Esophagus (tissue), 2 donors: ENCODE results near the gene ZNF462. TPM values are rescaled to one million over a fixed set of nuclear protein-coding genes. Genes with fewer than 3 reads are reported as not detected.
"Not testable (repeated sequence)": the region's sequence is repeated elsewhere in the genome, so short reads cannot be mapped to it uniquely, and the experiment has no call there.

Experiments
- H3K27ac ChIP-seq, 2 donors: one replicate each; pipeline ENCODE4 v1.5.1; 2013; ENCODE audit warnings: low read depth in 2 of 2, mild to moderate bottlenecking in 2 of 2, inconsistent platforms in 1 of 2, low read length in 1 of 2, moderate library complexity in 1 of 2
- H3K27me3 ChIP-seq, 2 donors: one replicate each; pipeline ENCODE4 v1.6.1; 2013; ENCODE audit warnings: low read length in 2 of 2, control low read depth in 1 of 2, mild to moderate bottlenecking in 1 of 2; ENCODE audit not compliant: insufficient read depth in 2 of 2, control insufficient read depth in 1 of 2
- H3K36me3 ChIP-seq, 2 donors: one replicate each; pipeline ENCODE4 v1.6.1; 2013; ENCODE audit warnings: low read length in 1 of 2; ENCODE audit not compliant: control insufficient read depth in 2 of 2, insufficient read depth in 2 of 2
- H3K4me1 ChIP-seq, 2 donors: one replicate each; pipeline ENCODE4 v1.6.1; 2013; ENCODE audit warnings: low read length in 1 of 2; ENCODE audit not compliant: control insufficient read depth in 2 of 2, insufficient read depth in 2 of 2
- H3K4me3 ChIP-seq, 2 donors: one replicate each; pipeline ENCODE4 v1.5.1; 2013; ENCODE audit warnings: low read length in 2 of 2, mild to moderate bottlenecking in 2 of 2, low read depth in 1 of 2, moderate library complexity in 1 of 2
- H3K9me3 ChIP-seq, 2 donors: one replicate each; pipeline ENCODE4 v1.6.1; 2013; ENCODE audit warnings: mild to moderate bottlenecking in 2 of 2, low read depth in 1 of 2, low read length in 1 of 2, moderate library complexity in 1 of 2; ENCODE audit not compliant: control insufficient read depth in 2 of 2, insufficient read depth in 1 of 2
- WGBS, 2 donors: extraction: QIAGEN DNeasy Blood & Tissue Kit; methylation state at CpG; one replicate each; pipeline ENCODE4 v1.1.7; 2013; 5-methylcytosine and 5-hydroxymethylcytosine counted together
- polyA plus RNA-seq, 2 donors: library from polyadenylated mRNA; stranded (reverse); fragments of 200-250 nt; gene quantifications; one replicate each; pipeline ENCODE4 v1.2.3, GENCODE V29; 2013
- donor health status: healthy with polysubstance abuse.
- donor health status: Bipolar disorder and iron deficiency.

The ZNF462 gene
- polyA plus RNA-seq, 2 donors: 3.9 to 5.8 TPM

DNA sequence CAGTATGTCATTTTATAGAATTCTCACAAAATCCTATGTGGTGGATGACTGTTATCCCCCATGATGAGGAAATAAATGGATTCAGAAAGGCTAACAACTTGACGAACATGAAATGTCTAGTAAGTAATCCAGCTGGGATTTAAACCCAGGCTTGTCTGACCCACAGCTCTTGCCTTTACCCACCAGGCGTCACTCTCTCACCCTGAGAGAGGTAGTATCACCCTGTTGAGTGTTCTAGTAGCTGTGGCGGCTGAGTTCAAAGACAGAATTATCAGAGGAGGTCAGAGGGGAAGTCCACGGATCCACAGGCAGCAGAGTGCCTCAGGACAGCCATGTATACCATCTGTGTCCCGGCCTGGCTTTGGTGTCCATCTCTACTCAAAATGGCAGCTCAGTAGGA lies 113.8 kb downstream of the ZNF462 start:
- Histone ChIP-seq H3K4me3 (no peak overlapping the region), H3K36me3 (peaks cover 21 to 22% of the 10 kb centered on the region in 2 donors), H3K9me3 (no peaks in the 10 kb centered on the region), H3K27ac (no peak overlapping the region), H3K4me1 (no peaks in the 10 kb centered on the region), H3K27me3 (no peaks in the 10 kb centered on the region)
- 90 to 91% methylated on average over 5 of the region's 5 CpGs for WGBS, 2 donors

DNA sequence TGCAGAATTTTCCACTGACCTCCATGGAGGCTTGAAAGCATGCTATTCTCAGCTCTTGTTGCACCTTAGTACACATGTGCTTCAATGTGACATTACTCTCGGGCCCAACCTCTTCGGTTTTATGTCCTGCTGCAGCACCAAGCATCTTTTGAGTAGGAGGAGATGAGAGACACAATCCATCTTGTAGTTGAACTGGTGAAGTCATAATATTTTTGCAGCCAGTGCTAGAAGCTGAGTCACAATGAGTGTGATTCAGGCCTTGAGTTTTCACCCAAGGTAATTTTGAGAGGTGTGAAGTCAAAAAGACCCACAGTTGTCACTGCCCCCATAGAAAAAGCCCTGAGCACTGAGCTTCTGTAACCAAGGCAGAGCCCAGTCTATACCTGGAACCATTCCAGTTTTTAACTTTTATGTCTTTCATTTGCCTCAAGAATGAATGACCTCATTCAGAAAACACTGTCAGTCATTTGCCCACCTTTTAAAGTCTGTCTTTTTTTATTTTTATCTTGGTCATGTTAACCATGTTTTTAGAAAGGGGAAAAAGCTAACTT lies 117.7 kb downstream of the ZNF462 start:
- Histone ChIP-seq H3K36me3 (peaks cover 11 to 17% of the 10 kb centered on the region in 2 donors), H3K27ac (no peak overlapping the region), H3K9me3 (no peaks in the 10 kb centered on the region), H3K4me1 (no peaks in the 10 kb centered on the region), H3K4me3 (no peak overlapping the region), H3K27me3 (no peaks in the 10 kb centered on the region)
- whole genome bisulfite sequencing, 2 donors: 79 to 88% methylated on average over 2 of the region's 2 CpGs

DNA sequence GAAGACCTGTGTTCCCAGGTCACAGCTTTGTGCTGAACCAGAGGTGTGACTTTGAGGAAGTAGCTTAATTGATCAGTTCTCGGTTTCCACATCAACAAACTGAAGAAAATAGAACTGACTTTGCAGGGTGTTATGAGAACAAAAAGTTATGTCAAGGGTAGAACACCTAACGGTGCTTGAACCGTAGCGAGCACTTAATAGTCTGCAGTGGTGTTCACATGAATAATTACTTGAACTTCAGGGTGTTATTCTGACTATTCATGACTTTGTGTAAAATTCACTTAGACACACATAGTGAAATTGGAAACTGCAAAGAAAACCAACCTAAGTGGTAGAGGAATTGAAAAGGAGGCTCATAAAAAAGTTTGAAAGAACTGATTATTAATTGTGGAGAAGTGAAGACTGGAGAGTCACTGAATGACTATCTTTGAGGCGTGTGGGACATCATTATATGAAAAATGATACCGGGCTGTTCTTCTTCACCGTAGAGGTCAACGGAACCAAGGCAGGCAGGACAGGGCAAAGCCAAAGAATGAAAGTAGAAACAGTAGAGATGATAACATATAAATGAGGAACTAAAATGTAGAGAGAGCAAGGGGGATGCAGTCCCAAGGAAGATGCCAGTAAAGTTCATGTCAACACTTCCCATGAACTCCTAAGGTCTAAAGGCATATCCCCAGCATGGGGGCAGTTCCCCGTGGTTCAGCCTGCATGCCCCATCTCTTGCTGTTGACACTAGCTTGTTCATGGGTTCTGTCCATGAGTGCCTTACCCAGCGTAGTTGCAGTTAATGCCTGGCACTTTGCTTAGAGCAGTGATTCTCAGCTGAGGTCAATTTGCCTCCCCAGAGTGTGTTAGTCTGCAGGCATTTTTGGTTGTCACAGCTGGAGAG lies 118.7 kb downstream of the ZNF462 start:
- Histone ChIP-seq H3K36me3 (peaks cover 9 to 15% of the 10 kb centered on the region in 2 donors), H3K4me1 (no peaks in the 10 kb centered on the region), H3K9me3 (no peaks in the 10 kb centered on the region), H3K27ac (no peak overlapping the region), H3K27me3 (no peaks in the 10 kb centered on the region), H3K4me3 (no peak overlapping the region)
- WGBS, 2 donors: 90 to 91% methylated on average over 10 of the region's 10 CpGs

- Histone ChIP-seq H3K4me3 (no peak overlapping the region), H3K9me3 (no peaks in the 10 kb centered on the region), H3K27me3 (no peaks in the 10 kb centered on the region), H3K36me3 (peaks cover 9 to 15% of the 10 kb centered on the region in 2 donors), H3K4me1 (no peaks in the 10 kb centered on the region), H3K27ac (no peak overlapping the region)
- 93 to 94% methylated on average over 9 of the region's 9 CpGs for WGBS, 2 donors
Observed at GRCh38 chr9:106982636-106983035, 119.7 kb downstream of the ZNF462 start.

GRCh38 chr9:106983346-106983745 lies 120.4 kb downstream of the ZNF462 start:
- WGBS, 2 donors: 88 to 89% methylated on average over 2 of the region's 2 CpGs
- Histone ChIP-seq H3K27me3 (no peaks in the 10 kb centered on the region), H3K27ac (no peak overlapping the region), H3K9me3 (no peaks in the 10 kb centered on the region), H3K4me1 (no peaks in the 10 kb centered on the region), H3K36me3 (peaks cover 9 to 15% of the 10 kb centered on the region in 2 donors), H3K4me3 (no peak overlapping the region)

GRCh38 chr9:106989904-106990303 lies 126.9 kb downstream of the ZNF462 start:
- H3K27ac ChIP-seq, H3K36me3 ChIP-seq, H3K4me1 ChIP-seq, H3K9me3 ChIP-seq, H3K4me3 ChIP-seq, H3K27me3 ChIP-seq: not testable (repeated sequence)
- WGBS, 2 donors: 93 to 99% methylated on average over 2 of the region's 2 CpGs

- Histone ChIP-seq H3K27ac (no peak overlapping the region), H3K4me1 (no peaks in the 10 kb centered on the region), H3K4me3 (no peak overlapping the region), H3K36me3 (peaks cover 0 to 3% of the 10 kb centered on the region in 2 donors), H3K9me3 (no peaks in the 10 kb centered on the region), H3K27me3 (no peaks in the 10 kb centered on the region)
- WGBS, 2 donors: 94 to 96% methylated on average over 5 of the region's 5 CpGs
Observed at GRCh38 chr9:106992186-106992585, 129.2 kb downstream of the ZNF462 start.

DNA sequence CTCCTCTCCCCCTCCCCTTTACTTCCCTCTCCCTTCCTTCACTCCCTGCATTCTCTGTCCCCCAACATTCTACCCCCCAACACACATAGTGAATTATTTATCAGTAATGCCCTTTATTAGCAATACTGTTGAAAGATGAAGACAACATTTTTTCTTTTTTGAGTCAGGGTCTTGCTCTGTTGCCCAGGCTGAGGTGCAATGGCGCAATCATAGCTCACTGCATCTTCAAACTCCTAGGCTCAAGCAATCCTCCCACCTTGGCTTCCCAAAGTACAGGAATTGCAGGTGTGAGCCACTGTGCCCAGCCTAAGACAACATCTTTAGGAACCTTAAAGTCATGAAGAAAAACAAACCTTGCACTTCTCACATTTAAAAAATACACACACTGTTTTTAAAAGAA lies 130.6 kb downstream of the ZNF462 start:
- H3K27ac ChIP-seq: no peak overlapping the region
- H3K4me1 ChIP-seq: no peaks in the 10 kb centered on the region
- 92 to 100% methylated on average over 1 of the region's 1 CpG for WGBS, 2 donors
- H3K36me3 ChIP-seq: peaks cover 0 to 3% of the 10 kb centered on the region in 2 donors
- H3K27me3 ChIP-seq: no peaks in the 10 kb centered on the region
- no peaks in the 10 kb centered on the region for H3K9me3 ChIP-seq
- H3K4me3 ChIP-seq: no peak overlapping the region

- 72 to 81% methylated on average over 4 of the region's 4 CpGs for WGBS, 2 donors
- Histone ChIP-seq H3K9me3 (no peaks in the 10 kb centered on the region), H3K4me1 (no peaks in the 10 kb centered on the region), H3K4me3 (no peak overlapping the region), H3K27me3 (no peaks in the 10 kb centered on the region), H3K36me3 (no peaks in the 10 kb centered on the region), H3K27ac (no peak overlapping the region)
Observed at GRCh38 chr9:106994463-106994862, 131.5 kb downstream of the ZNF462 start.

DNA sequence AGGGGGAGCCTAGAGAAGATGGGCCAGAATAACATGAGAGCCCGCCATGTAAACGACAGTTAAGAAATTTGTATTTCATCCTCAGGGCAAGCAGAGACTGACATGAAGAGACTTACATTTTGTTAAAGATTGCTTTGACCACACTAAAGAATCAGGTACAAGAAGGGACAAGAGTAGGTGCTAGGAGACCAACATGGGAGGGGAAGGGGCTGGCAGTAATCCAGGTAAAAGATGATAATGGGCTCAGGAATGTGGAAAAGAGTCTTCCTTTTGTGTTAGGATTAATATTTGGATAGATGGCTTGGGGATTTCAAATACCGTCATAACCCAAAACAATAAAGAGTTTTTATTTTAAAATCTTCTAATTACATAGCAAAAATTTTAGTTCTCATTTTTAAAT lies 137.3 kb downstream of the ZNF462 start:
- WGBS, 2 donors: 70 to 74% methylated on average over 3 of the region's 3 CpGs
- Histone ChIP-seq H3K36me3 (peaks cover 6 to 7% of the 10 kb centered on the region in 2 donors), H3K4me1 (no peaks in the 10 kb centered on the region), H3K9me3 (no peaks in the 10 kb centered on the region), H3K4me3 (no peak overlapping the region), H3K27ac (no peak overlapping the region), H3K27me3 (no peaks in the 10 kb centered on the region)
